GM12865 (cell line): ENCODE data around the gene CES4A.

Experiments
- DNase-seq: peaks from one replicate; pipeline ENCODE4 v3.0.0; 2010; ENCODE audit warnings: low read depth
- H3K4me3 ChIP-seq: 2 replicates; pipeline ENCODE4 v1.5.1; 2011; ENCODE audit warnings: mild to moderate bottlenecking, low read depth, low read length, control low read depth
- TF ChIP-seq, protein P1 (sequence below): IDR thresholded peaks from 2 replicates; pipeline ENCODE4 v1.5.1; 2011; ENCODE audit warnings: low read length, control low read depth, low read depth, inconsistent platforms; ENCODE audit not compliant: insufficient read depth; ENCODE audit errors: missing control alignments

Gene CES4A

GRCh38 chr16:67011274-67011673 is 22.9 kb downstream of the CES4A start:
- TF ChIP-seq, protein P1, sequence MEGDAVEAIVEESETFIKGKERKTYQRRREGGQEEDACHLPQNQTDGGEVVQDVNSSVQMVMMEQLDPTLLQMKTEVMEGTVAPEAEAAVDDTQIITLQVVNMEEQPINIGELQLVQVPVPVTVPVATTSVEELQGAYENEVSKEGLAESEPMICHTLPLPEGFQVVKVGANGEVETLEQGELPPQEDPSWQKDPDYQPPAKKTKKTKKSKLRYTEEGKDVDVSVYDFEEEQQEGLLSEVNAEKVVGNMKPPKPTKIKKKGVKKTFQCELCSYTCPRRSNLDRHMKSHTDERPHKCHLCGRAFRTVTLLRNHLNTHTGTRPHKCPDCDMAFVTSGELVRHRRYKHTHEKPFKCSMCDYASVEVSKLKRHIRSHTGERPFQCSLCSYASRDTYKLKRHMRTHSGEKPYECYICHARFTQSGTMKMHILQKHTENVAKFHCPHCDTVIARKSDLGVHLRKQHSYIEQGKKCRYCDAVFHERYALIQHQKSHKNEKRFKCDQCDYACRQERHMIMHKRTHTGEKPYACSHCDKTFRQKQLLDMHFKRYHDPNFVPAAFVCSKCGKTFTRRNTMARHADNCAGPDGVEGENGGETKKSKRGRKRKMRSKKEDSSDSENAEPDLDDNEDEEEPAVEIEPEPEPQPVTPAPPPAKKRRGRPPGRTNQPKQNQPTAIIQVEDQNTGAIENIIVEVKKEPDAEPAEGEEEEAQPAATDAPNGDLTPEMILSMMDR: no peak
- H3K4me3 ChIP-seq: no peak overlapping the region
- no peak for DNase-seq

DNA sequence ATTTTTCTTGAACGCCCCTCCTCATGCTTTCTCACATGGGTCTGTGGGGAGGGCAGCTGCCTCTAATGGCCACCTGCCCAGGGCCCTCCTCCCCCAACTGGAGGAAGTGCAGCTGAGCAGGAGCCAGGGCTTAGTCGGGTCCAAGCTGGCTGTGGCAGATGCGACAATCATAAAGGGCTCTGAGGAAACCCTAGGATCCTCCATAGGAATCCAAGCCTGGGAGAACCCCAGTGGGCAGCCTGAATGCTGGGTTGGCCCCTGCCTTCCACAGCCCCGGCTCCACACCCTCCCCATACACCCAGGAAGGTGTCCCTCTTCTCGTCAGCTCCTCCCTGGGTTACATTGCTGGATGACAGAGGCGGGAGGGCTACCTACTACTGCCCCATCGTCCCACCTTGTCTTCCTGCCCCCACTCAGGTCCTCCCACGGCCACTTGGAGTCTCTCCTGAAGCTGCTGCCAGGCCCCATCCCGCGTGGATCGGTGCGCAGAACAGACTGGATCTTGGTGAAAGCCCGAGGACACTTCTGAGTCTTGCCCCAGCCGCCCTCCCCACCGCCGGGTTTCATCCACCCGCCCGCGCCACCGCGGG is 24.9 kb downstream of the CES4A start:
- H3K4me3 ChIP-seq: peak overlapping the region; percentile 51
- no peak for DNase-seq
- TF ChIP-seq, protein P1: no peak

DNA sequence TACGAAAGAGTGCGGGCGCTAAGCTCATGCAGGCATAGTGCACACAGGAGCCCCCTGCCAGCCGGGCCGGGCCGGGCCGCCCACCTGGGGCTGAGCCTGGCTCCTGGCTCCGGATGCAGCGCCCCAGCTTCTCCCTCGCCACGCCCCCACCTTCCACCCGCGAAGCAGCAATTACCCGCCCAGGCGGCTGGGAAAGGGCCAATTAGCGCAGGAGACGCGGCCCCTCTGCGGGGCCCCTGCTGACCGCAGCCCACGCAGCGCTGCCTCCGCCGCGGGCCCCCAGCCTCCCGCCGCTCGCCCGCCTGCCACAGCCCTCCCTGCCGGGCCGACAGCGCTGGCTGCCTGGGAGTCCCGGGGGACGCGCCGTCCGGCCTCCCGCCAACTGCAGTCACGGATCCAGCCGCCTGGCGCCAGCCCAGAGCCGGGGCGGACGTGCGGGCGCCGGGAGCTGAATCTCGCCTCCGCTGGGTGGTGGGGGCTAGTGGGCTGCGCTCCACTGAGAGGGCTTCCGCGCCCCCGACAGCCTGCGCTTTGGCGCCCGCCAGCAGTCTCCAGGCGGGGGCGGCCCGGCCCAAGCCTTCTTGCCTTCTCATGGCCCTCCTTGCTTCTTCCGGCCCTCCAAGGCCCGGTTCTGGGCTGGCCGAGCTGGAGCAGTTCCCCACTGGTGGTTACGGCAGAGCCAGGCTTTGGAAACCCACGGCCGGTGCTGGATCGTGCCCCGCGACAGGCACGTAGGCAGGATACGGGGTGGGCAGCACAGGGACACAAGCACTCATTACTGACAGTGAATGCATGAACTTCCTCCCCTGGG is 25.6 kb downstream of the CES4A start:
- DNase-seq: peak; percentile 68

DNA sequence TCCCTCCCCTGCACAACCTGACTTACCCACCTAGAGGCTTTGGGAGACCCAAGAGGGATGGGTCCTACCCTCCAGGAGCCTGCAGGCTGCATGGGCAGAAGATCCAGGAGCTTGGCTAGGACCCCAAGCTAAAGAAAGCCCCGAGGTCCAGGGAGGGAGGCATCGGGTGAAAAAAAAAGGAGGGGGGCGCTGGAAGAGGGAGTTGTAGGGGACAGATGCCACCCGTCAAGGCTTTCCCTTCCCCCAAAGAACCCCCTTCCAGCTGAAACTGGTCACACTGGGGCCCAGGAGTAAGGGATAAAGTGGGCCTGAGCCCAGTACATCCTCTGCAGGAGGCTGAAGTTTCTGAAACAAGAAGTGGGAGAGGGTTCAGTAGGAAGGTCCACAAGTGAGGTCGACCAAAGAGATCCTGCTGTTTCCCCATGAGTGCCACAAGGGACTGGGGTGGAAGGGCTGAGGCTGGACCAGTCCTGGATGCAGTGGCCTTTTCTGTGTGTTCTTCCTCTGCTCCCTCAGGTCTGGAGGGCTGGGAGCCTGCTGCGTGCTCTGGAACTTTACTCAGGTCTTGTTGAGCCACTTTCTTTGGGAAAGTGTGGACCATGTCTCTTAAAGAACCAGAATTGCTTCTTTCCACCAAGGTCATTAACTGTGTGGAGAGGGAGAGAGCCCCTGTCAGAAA is 26.4 kb downstream of the CES4A start:
- no peak overlapping the region for H3K4me3 ChIP-seq
- TF ChIP-seq, protein P1: no peak
- DNase-seq: no peak

More for the DNA sequence above, 25.6 kb downstream of the CES4A start:
- TF ChIP-seq, protein P1: peak; percentile 33
- peak overlapping the region; percentile 51 for H3K4me3 ChIP-seq

DNA sequence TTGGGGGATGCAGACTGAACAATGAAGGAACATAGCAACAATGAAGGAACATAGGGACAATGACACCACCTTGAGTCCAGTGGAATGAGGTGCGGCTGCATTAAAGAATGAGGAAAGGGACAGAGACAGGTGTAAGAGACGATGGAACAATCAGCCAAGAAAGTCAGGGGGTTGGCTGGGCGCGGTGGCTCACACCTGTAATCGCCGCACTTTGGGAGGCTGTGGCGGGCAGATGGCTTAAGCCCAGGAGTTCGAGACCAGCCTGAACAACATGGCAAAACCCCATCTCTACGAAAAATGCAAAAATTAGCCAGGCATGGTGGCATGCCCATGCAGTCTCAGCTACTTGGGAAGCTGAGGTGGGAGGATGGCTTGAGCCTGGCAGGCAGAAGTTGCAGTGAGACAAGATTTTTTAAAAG is 26.9 kb downstream of the CES4A start:
- DNase-seq: no peak
- TF ChIP-seq, protein P1: no peak

DNA sequence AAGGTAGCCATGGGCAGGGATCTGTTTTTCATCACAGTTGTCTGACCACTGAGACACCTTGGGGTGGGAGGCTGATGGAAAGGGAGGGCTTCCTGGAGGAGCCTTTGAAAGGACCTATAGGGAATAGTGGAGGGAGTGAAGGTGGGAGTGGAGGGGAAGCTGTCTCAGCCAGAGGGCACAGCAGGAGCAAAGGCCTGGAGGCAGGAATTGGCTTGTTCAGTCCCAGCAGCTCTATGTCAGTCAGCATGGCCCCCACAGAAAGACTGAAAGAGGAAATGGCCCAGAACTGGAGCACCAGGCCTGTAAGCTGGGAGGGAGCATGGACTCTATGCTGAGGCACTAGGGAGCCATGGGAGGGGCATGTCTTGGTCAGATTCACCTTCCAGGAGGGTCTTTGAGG is 27.8 kb downstream of the CES4A start:
- no peak overlapping the region for H3K4me3 ChIP-seq
- TF ChIP-seq, protein P1: no peak
- no peak for DNase-seq

More for the DNA sequence above, 26.9 kb downstream of the CES4A start:
- H3K4me3 ChIP-seq: no peak overlapping the region
